Stimulated activated CD8-positive, alpha-beta memory T cell treated with anti-CD3 and anti-CD28 coated beads, Interleukin-7, amount 100 ng/mL, for 4 hours (primary cell): ENCODE results near the gene CFL2.
"Not testable (repeated sequence)": the region's sequence is repeated elsewhere in the genome, so short reads cannot be mapped to it uniquely, and the experiment has no call there.

Source experiments
- DNase-seq, 2 donors: peaks; one replicate each; pipeline ENCODE4 v3.0.0-alpha.2; 2020; ENCODE audit warnings: low read depth in 2 of 2

CFL2 gene

GRCh38 chr14:34711796-34712712, 2.3 kb downstream of the CFL2 start:
- no peak for DNase-seq

- no peak for DNase-seq
Measured at GRCh38 chr14:34711169-34711568, 3.2 kb downstream of the CFL2 start.

- DNase-seq, result no peak
Measured at GRCh38 chr14:34710744-34711143, 3.6 kb downstream of the CFL2 start.

GRCh38 chr14:34710006-34710405, 4.4 kb downstream of the CFL2 start:
- no peak for DNase-seq

- DNase-seq, result no peak
Measured at GRCh38 chr14:34707722-34708121, 6.7 kb downstream of the CFL2 start.

GRCh38 chr14:34701808-34702207, 12.6 kb downstream of the CFL2 start:
- no peak for DNase-seq

GRCh38 chr14:34700622-34701130, 13.7 kb downstream of the CFL2 start:
- no peak for DNase-seq

- no peak for DNase-seq
Measured at GRCh38 chr14:34699873-34700621, 14.3 kb downstream of the CFL2 start.

- not testable (repeated sequence) for DNase-seq
Measured at GRCh38 chr14:34694216-34694615, 20.2 kb downstream of the CFL2 start.

- DNase-seq, result peak in 1 of 2 donors; percentile 3
Measured at GRCh38 chr14:34693228-34693939, 21.0 kb downstream of the CFL2 start.

GRCh38 chr14:34692898-34693227, 21.5 kb downstream of the CFL2 start:
- no peak for DNase-seq

- DNase-seq, result no peak
Measured at GRCh38 chr14:34692348-34692747, 22.0 kb downstream of the CFL2 start.

- no peak for DNase-seq
Measured at GRCh38 chr14:34691206-34691605, 23.2 kb downstream of the CFL2 start.

GRCh38 chr14:34688470-34689206, 25.8 kb downstream of the CFL2 start:
- no peak for DNase-seq

- no peak for DNase-seq
Measured at GRCh38 chr14:34685819-34686428, 28.5 kb downstream of the CFL2 start.

- no peak for DNase-seq
Measured at GRCh38 chr14:34684578-34684977, 29.8 kb downstream of the CFL2 start.

GRCh38 chr14:34682787-34683321, 31.5 kb downstream of the CFL2 start:
- no peak for DNase-seq

- DNase-seq, result no peak
Measured at GRCh38 chr14:34680806-34681479, 33.5 kb downstream of the CFL2 start.

- DNase-seq, result no peak
Measured at GRCh38 chr14:34678735-34679134, 35.7 kb downstream of the CFL2 start.

GRCh38 chr14:34678306-34678705, 36.1 kb downstream of the CFL2 start:
- DNase-seq, result no peak
